Iris pigment epithelial cell (primary cell): ENCODE results near the gene CACNA2D2.

Experiments used
- DNase-seq: peaks from one replicate; pipeline ENCODE4 v3.0.0-alpha.2; 2011; ENCODE audit warnings: low read depth

Gene CACNA2D2

DNA sequence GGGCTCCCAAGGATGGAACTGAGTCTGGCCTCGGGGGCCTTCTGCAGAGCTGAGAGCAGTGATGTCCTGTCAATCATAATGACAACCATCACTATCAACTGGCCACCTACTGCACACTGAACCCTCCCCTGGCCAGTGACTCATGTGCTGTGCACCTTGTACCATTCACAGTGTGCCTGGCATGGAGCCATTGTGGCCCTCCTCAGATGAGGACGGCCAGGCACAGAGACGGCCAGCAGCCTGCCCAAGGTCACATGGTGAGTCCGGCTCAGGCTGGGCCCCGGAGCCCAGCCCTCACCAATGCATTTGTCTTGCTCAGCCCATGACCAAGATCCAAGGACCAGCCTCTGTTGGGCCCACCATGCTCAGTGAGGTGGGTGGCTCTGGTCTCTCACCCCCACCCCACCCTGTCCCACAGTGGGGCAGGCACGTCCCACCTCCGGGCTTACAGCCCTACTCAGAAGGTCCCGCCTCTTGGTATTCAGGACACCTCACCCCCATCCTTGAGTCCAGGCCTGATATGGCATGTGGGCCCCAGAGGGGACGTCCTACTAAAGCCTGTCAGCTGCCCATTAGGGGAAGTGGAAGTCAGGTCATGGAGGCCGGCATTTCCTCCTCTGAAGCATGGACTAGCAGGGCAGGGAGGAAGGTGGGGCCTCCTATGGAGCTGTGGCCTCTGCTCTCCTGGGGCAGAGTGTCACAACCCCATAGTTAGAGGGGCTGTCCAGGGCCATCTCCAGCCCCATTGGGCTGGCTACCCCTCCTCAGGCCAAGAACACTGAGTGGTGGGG, 108.2 kb downstream of the CACNA2D2 start:
- DNase-seq = no peak

DNA sequence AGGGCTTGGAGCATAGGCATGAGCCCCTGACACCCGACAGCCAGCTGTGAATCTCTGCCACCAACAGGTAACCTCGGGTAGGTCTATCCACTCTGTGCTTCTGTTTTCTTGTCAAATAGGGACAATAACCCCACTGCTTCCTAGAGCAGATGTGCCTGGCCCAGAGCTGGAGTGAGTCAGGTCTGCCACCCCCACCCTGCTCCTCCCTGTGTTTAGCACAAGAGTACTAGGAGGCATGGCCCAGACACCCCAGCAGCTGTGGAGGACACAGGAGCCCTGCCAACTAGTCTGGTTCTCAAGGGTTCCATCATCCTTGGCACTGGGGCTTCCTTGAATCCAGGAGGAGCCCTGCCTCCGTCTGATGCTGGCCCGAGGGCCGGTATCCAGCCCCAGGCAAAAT, 110.4 kb downstream of the CACNA2D2 start:
- no peak for DNase-seq

DNA sequence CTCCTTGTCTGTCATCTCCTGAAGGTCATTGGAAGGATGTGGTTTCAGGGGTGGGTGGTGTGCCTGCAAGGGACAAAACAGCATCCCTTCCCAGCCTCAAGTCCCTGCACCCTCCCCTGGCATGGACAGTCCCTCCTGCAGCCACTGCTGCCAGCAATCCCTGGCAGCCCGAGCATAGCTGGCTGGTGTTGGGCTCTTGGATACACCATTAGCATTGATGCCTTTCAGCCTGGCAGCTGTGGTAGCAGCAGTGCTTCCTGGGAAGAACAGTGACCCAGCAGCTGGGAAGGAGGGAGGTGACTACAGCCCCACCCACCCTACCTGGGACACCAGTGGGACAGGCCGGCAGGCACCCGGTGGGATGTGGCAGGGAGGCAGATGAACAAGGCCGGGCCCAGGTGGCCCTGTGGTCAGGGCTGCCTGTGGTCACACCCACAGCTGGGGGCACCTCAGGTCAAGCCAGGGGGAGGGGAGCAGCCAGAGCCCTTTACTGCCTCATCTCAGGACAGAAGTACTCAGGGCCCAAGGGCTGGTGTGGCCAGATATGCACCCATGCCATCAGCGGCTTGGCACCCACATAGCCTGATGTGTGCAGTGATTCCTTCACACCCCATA, 111.2 kb downstream of the CACNA2D2 start:
- no peak for DNase-seq

DNA sequence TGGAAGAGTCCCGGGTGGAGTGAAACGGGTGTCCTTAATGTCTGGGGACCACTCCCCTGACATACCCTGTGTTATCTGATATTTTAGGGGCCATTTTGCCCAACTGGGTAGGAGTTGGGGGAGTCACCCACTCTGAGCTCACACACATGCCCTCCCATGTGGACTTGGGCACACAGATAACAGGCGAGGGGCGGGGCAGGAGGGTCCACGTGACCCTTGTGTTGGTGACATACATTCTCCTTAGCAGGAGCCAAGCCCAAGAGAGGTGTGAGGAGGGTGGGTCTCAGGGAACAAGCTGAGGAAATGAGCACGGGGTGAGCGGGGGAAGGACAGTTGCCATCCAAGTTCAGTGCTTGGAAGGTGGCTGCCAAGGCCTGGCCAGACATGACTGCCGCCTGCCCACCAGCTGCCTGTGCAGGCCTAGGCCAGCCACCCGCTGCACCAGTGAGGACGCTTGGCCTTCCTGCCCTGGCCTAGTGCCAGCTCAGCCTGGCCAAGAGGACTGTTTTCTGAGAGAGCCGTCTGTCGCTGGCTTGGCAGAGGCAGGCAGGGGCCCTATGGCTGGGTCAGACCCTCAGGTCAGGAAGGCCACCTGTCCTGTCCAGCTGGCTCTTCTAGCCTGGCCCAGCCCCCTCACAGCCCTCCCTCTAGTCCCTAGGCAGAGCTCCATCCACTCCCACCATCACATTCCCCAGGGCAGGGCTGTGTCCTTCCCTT, 112.8 kb downstream of the CACNA2D2 start:
- DNase-seq = no peak

DNA sequence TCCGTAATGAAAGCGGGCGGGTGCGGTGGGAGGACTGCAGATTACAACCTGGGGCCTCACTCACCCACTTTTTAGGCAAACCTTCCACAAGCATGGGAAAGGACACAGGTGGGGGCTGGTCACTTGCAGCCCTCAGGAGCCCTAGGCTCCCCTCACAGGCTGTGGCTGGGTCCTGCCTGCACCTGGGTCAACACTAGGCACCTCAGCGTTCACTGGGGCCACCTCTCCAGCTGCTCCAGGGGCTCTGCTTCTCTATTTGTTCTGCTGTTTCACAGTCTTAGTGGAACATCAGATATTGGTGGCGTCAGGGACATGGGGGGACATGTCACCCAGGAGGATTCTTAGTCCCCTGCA, 114.0 kb downstream of the CACNA2D2 start:
- DNase-seq = no peak

DNA sequence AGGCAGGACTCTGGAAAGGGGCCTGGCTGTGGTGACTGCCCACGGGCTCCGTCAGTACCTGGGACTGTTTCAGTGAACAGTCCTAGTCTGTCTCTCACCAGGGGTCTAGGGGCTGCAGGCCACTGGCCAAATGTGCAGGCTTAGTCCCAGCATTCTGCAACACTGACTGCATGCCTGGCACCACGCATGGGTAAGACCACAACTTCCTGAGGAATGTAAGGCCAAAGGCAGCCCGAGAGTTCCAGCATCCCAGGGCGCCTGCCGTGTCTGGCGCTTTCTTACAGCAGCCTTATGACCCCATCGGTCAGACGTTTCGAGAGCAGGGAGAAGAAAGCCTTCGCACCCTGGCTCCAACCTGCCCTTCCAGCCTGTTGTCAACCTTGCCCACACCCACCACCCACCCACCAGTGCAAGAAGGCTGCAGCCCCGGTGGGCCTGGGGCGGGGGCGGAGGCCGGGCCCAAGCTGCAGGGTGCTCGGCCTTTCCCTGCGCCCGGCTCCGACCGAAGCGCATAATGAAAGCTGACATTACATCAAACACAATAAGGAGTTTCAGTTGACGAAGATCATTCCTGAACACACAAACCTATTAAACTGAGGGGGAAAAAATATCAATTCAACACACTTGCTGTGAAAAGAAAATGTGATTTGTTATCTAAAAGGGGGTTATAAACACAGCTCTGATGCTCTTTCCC, 114.6 kb downstream of the CACNA2D2 start:
- peak; percentile 26 for DNase-seq

DNA sequence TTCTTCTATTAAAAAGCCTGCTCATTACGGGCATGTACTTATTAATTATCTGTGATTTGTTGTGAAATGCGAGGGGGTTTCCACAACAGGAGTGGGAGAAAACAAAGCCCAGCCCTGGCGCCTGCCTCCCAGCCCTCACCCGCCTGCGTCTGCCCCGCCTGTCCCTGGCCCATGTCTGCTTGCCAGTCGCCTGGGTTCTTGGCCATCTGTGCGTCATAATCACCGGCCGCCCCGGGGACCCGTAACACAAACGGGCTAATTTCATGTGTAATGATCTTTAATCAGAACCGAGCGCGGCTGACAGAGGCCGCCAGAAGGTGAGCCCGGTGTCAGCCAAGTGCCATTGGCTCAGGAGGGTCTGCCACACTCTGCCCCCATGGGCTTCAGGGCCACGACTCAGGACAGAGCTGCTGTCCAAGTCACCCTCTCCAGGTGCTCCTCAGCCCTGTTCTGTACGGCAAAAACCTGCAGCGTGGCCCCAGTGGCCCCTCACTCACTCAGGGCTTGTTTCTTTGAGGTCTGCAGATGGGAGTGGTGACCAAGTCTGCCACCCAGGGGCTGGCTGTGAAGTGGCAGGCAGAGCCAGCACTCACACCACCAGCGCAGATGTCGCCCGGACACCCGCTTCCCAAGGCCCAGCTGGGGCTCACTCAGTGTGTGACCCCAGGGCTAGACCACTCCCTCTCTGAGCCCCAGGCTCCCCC, 115.3 kb downstream of the CACNA2D2 start:
- DNase-seq = peak; percentile 20

DNA sequence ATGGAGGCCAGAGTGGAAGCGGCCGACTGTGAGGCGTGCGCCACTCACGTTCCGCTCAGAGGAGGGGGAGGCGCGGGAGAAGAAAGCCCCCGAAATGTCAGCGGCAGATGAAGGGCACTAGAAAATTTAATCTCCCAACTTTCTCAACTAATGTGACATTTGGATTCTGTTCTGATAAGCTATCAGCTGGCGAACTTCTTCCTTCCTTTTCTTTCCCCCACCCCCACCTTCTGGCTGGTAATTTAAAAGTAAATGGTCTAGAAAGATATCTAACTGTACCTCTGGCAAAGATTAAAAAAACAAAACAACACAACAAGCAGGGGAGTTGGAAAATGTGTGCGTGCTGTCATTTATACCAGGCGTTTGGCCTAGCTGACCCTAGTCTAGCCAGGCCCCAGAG, 117.7 kb downstream of the CACNA2D2 start:
- no peak for DNase-seq

DNA sequence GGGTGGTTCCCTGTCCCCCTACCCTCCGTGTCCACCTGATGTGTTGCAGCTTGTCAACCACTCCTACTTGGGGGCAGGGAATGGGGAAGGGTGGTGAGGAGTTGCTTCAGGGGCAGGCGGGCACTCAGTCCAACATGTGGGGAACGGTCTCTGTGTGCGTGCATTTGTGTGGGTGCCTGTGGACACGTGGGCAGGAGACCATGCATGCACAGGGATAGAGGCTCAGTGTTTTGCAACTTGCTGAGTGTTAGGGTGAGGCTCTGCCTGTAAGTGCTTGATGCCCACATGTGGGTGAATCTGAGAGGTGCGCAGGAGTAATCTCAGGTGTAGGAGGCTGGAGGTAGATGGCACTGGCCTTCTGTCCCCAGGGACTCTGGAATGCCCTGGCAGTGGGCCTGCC, 119.7 kb downstream of the CACNA2D2 start:
- no peak for DNase-seq

DNA sequence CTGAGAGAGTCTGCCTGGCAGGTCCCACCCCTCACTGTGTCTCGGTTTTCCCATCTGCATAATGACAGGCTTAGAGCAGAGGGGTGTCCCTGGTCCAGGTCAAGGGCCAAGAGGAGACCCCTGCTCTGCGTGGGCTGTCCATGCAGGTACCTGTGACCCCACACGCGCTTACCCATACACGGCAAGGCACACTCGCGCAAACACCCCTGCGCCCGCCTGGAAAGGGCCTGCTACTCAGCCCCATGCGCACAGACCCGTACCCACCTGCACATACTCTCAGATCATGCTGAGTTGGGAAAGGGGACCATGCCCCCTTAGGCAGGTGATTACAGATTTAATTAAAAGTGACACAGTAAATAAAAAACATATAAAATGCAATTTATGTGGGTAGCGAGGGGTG, 120.7 kb downstream of the CACNA2D2 start:
- DNase-seq = no peak

DNA sequence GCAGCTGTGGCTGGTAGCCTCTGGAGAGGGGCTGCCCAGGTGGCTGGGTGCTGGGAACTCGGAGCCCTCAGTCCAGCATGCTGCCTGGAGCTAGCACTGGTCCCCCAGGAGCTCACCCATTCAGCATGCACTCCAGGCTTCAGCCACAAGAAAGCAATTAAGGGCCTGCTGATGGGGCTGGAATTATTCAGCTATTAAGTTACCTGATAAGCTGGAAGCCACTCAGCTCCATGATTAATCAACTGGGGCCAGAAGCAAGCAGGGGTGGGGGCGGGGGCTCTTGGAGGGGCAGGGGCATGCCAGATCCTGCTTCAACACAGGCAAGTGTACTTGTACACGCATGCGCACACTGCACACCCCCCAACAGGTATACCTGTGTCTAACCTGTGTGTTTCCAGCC, 122.1 kb downstream of the CACNA2D2 start:
- DNase-seq = no peak

DNA sequence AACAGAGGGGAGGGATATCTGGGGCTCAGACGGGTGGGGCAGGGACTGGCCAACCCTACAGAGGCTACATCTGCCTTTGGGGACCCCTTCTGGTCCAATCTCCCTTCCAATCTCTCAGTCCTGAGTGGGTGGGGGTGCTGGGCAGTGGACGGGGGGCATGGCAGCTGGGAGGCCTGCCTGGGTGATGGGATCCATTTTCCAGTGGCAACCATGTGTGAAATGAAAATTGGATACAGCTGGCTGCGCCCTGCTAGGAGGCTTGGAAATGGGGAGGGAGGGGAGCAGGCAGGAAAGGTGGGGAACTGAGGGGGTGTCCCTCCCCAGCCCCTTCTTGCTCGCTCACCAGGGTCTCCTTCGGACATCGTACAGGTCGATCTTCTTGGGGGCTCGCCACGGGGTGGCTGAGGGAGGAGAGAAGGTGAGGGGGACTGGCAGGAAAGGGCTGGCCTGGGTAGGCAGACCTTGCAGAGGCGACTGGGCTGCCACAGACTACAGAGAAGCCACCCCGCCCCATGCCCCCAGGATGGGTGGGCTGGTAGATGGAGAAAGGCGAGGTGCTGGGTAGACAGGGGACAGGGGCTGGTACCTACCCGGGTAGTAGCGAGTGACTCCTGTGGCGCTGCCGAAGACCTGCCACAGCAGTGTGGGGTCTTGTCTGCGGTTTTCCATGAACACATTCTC, 122.9 kb downstream of the CACNA2D2 start:
- no peak for DNase-seq

DNA sequence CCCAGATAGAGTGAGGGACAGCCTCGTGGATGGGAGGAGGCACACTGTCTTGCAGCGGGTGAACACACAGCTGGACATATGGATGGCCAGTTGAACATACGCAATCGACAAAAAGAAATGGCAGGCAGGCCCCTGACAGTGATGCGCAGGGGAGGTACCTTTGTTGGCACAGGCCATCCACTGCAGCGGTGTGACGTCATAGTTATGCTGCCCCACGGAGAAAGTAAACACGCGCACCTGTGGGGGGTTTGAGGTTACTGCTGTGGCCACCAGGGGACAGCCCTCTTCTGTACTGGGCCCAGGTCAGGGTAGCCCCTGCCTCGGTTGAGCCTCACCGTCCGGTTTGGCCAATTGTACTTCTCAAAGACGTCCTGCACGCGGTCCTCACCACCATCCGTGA, 124.7 kb downstream of the CACNA2D2 start:
- DNase-seq = no peak

DNA sequence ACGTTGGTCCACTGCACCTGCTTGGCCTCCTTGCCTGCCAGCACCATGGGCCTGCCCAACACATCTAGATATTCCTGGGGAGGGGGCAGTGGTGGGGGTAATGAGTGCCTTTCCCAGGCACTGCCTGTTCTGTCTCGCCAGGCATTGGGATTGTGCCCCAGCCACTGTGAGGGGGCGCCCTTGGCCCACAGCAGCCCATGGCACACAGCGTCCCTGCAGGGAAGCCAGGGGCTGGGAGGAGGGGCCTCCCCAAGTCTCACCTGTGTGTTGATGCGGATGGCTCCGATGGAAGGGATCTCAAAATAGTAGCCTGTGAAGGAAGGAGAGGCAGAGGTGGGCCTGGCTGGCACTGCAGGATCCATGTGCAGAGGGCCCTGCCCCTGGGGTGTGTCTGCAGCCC, 125.4 kb downstream of the CACNA2D2 start:
- DNase-seq = no peak

DNA sequence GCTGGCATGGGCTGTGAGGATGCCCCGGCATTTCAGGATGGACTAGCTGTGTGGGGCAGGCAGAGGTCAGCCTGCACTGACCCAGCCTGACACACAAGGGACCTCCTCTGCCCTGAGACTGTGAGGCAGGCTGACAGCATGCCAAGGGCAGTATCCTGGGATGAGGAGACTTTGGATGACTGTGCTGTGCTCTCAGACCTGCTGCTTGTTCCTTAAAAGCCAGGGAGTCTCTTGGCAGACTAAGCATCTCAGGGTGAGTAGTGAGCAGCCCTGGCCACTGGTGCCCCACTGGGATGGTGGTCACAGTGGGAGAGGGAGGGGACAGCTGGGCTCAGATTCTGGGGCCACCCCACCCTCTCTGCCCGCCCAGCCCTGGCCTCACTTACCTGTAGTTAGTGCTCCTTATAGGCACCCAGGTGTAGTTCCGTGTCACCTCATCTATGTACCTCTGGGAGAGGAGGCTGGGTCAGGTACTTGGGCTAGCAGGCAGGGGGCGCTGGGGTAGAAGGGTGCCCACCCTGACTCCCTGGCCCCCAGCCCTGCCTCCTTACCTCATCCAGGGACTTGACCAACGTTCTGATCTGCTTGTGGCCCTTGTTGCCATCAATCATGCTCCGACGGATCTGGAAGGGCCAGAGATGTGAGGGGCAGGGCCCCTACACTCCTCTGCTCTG, 128.0 kb downstream of the CACNA2D2 start:
- no peak for DNase-seq

DNA sequence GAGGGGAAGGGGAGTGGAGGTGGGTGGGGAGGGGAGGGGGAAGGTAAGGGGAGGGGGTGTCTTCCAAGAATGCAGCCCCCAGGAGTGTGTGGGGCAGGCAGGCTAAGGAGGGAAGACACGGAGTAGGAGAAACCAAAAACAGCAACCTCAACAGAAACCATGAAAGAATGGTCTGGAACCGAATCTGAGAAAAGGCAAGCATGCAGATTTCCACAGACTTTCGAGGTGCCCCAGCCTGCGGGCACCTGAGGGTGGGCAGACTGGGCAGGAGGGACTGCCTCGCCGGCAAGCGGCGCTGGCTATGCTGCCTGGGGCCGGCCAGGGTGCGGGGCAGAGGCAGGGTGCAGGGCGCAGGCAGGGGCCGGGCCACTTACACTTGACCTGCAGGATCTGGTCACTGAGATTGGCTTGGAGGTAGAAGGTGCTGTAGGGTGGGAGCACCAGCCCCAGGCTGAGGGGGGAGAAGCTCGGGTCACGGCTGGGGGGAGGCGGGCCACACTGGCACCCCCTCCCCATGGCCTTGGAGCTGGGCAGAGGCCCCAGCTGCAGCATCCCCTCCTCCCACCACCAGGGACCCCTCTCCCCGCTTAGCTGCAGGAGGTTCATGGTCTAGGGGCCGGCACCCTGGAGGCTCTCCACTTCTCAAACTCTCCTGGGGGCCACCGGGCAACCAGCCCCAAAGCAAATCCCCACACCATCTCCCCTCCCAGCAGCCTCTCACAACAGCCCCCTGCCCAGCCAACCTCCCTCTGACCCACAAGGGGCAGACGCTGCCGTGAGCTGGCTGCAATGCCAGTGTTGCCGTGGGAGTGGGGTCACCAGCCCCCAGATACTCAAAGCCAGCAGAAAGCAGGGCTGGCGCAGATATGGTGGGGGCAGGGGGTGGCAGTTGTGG, 128.8 kb downstream of the CACNA2D2 start:
- DNase-seq = no peak

DNA sequence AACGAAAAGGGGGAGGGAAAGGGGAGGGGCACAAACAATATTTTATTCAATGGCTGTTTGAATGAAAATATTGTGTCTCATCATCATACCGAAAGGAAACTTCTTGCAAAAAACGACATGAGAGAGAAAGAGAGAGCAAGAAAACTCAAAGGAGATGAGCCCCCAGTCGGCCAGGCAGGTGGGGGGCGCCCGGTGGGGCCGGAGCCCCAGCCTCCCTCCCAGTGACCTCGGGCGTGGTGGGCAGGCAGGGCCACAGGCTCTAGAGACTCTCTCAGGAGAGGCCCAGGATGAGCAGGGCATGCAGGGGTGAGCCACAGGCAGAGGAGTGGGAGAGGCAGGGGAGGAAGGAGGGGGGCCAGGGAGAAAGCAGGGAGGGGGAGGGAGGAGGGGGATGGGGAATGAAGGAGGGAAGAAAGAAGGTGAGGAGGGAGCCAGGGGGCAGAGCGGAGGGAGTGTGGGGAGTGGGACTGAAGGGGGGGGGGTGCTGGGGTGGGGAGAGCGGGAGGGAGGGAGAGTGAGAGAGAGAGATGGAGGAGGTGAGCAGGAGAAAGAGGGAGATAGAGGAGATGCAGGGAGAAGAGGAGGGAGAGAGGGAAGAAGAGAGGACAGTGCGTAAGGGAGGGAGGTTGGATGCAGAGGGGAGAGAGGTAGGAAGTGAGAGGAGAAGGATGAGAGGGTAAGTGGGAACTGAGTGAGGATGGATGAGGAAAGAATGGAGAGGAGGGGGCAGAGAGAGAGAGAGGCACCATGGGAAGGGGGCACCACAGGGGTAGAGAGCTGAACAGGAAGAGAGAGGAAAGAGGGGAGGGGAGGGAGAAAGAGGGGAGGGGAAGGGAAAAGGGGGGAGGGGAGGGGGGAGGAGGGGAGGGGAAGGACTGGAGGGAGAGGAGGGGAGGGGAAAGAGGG, 130.0 kb downstream of the CACNA2D2 start:
- DNase-seq = no peak

DNA sequence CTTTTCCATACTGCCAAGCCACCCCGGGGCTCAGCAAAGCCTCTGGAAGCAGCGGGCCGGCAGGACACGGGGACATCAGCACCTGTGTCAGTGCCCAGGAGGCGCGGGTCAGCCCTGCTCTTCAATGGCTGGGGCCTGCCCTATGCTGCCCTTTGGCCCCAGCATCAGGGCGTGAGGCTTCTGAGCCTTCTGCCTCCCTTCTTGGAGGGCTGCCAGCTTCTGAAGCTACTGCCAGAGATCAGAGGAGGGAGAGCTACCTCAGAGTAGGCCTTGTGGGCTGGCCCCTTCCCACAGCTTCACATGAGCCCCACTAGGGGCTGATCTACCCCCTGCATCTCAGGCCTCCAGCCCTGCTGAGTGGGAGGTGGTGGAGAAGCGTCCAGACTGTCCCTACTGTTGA, 131.1 kb downstream of the CACNA2D2 start:
- no peak for DNase-seq

DNA sequence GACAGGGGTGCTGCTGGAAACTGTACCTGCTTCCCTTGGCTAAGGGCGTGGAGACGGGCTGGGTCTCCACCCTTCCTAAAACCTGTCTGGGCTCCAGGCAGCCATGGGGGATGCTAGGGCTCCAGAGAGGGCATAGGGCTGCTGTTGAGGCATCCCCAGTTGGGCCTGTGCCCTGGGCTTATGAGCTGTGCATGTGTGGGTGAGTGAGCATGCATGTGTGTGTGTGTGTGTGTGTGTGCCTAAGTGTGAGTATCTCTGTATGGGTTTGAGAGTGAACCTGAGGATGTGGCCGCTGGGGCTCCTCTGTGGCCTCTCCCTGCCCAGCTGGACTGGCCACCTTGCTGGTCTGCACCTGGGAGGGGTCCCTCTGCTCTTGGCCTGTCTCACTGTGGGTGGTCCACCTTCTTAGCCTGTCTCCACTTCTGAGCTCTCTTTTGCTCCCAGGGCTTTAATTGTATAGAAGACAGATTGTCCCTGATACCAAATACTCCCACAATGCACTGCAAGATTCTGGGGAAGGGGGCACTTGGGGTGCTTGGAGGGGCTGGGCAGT, 132.2 kb downstream of the CACNA2D2 start:
- DNase-seq = no peak
